Ramos (cell line): ENCODE results near the gene PBRM1.

Experiments
- in situ Hi-C: fragments of 300-500 bp; cut with MboI; formaldehyde crosslinking; loops from one replicate; pipeline ENCODE4 v1.14.3; 2022; ENCODE audit warnings: low sequenced_read_pairs; ENCODE audit not compliant: unreplicated experiment

PBRM1 gene

GRCh38 chr3:52539010-52539653, 146.6 kb downstream of the PBRM1 start:
- in situ Hi-C loops: no loop called here

- in situ Hi-C loops: no loop called here
Observed at GRCh38 chr3:52537726-52538421, 147.8 kb downstream of the PBRM1 start.

GRCh38 chr3:52537165-52537620, 148.5 kb downstream of the PBRM1 start:
- in situ Hi-C loops: no loop called here

- in situ Hi-C loops: no loop called here
Observed at GRCh38 chr3:52536369-52537164, 149.1 kb downstream of the PBRM1 start, which contains the start of gene UQCC5. UQCC5 (plus strand) TSS chr3:52536605; CDS start chr3:52536756, 151 bp downstream.

- in situ Hi-C loops: no loop called here
Observed at GRCh38 chr3:52536112-52536368, 149.7 kb downstream of the PBRM1 start.

GRCh38 chr3:52535411-52536111, 150.2 kb downstream of the PBRM1 start:
- in situ Hi-C loops: no loop called here

DNA sequence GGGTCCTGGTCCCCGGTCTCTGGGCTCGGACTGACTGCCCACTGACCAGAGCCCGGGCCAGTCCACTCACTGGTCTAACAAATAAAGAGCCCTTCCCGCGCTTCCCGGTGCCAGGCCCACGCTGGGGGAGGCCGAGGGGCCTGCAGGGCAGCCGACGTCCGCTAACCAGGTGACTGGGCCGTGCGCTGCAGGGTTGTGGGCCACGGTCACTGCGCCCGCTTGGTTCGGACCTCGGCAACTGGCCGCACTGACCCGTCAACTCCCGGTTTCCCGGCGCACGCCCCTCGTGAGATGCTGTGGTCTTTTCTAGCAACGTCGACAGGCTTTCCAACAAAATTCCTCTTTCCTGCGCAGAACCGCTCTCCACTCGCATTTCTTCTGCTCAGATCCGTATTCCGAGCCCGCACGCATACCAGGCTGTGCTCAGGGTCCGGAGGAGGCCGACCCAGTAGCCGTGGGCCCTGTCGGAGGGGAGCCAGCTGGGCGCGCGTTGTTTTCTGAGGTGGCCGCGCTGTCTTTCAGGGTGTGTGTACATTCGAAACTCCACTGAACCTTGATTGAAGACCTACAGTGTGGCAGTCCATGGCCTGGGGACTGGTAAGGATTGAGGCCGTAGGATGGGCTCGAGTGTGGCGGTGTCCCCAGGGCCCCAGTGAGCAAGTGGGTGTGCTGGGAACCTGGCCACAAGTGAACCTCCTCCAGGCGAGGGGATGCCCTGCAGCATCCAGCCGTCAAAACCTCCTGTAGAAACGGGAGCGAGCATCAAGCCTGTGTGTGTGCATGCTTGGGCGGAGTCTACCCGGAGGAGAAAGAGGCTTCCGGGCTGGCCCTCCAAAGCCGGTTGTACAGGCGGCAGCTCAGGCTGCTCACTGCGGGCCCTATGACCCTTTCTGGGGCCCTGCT, 151.2 kb downstream of the PBRM1 start:
- in situ Hi-C loops: no loop called here

GRCh38 chr3:52533623-52534280, 152.0 kb downstream of the PBRM1 start, which contains the start of gene NT5DC2:
NT5DC2 (minus strand) TSS chr3:52533857; CDS start chr3:52533737, 120 bp downstream.
- in situ Hi-C loops: no loop called here

- in situ Hi-C loops: no loop called here
Observed at GRCh38 chr3:52532838-52533622, 152.7 kb downstream of the PBRM1 start.

- in situ Hi-C loops: no loop called here
Observed at GRCh38 chr3:52532517-52532837, 153.2 kb downstream of the PBRM1 start.

- in situ Hi-C loops: no loop called here
Observed at GRCh38 chr3:52531860-52532516, 153.7 kb downstream of the PBRM1 start.

- in situ Hi-C loops: no loop called here
Observed at GRCh38 chr3:52530918-52531826, 154.5 kb downstream of the PBRM1 start.

DNA sequence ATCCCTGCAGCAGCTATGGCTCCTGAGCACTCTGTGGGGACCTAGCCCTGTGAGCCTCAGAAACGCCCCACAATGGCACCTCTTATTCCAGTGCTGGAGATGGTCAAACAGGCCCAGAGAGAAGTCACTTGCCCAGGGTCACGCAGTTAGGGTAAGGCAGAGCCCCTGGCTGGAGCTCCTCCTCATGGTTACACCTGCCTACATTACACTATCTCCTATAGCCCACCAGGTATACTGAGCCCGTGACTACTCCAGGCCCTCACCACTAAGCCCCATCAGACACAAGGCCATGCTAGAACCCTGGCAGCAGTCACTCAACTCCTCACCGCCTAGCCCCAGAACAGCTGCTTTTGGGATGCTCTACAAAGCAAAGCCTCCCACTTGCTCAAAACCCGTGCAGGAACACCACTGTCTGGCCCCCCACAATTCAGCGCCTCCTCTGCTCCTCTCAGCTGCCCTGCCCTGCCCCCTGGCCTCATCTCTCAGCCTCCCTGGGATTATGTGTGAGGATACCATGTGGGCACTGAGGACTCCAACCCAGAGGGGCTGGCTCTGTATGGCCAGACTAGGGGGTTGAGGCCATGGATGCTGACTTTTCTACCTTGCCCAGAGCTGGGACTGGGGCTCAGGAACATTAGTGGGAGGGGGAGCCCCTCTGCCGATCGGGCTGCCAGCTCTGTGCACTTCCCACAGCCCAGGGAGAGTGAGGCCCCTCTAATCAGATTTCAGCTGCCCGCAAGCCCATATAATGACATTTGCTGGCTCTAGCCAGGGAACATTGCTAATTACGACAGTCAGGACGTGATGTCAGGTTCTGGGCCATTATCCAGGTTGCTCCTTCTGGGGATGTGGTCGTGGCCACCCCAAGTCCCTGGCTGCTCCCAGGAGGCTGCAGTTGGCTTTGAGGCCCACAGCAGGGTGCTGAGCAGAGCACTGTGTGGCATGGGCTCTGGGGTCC, 156.1 kb downstream of the PBRM1 start:
- in situ Hi-C loops: no loop called here

GRCh38 chr3:52528586-52529375, 156.9 kb downstream of the PBRM1 start:
- in situ Hi-C loops: no loop called here
